Gastrocnemius medialis (tissue), 4 donors: Measurements from ENCODE around the gene LIN7C. TPM values are rescaled to one million over a fixed set of nuclear protein-coding genes. Genes with fewer than 3 reads are reported as not detected.

ENCODE experiments used
- ATAC-seq, 2 donors: fragments of 150-250 bp; one replicate each; pipeline ENCODE4 v1.9.1; 2016
- DNase-seq, 2 donors: peaks; one replicate each; pipeline ENCODE4 v3.0.0-alpha.2; 2019
- H3K27ac ChIP-seq, 4 donors: fragments of 200-600 bp; sonication (generic); 1 replicate in 1 of 4; 2 replicates in 3 of 4; pipeline ENCODE4 v1.5.1; 2016 to 2018; ENCODE audit warnings: mild to moderate bottlenecking in 2 of 4, moderate library complexity in 1 of 4
- H3K27me3 ChIP-seq, 3 donors: fragments of 200-600 bp; sonication (generic) in 2 of 3; 1 replicate in 1 of 3; 2 replicates in 2 of 3; pipeline versions ENCODE4 v1.5.1 to v1.6.0; 2016 to 2019; ENCODE audit warnings: mild to moderate bottlenecking in 1 of 3, moderate library complexity in 1 of 3
- H3K36me3 ChIP-seq, 2 donors: fragments of 200-600 bp; sonication (generic) in 1 of 2; one replicate each; pipeline ENCODE4 v1.5.1; 2017 to 2018
- H3K4me1 ChIP-seq, 2 donors: fragments of 200-600 bp; sonication (generic) in 1 of 2; one replicate each; pipeline ENCODE4 v1.5.1; 2016 to 2017; ENCODE audit warnings: mild to moderate bottlenecking in 2 of 2
- H3K4me3 ChIP-seq, 4 donors: fragments of 200-600 bp; sonication (generic) in 3 of 4; 1 replicate in 1 of 4; 2 replicates in 3 of 4; pipeline ENCODE4 v1.5.1; 2016 to 2019; ENCODE audit warnings: mild to moderate bottlenecking in 2 of 4
- H3K9me3 ChIP-seq, 3 donors: fragments of 200-600 bp; sonication (generic) in 2 of 3; 1 replicate in 1 of 3; 2 replicates in 2 of 3; pipeline ENCODE4 v1.5.1; 2016 to 2019
- POLR2A ChIP-seq, 2 donors: fragments of 450-650 bp; IDR thresholded peaks; one replicate each; pipeline ENCODE4 v1.6.1; 2017; ENCODE audit warnings: antibody characterized with exemption in 2 of 2, mild to moderate bottlenecking in 2 of 2, moderate library complexity in 2 of 2
- in situ Hi-C, 4 donors: fragments of 200-750 bp; cut with MboI; loops; one replicate each; pipeline versions ENCODE4 v1.15.0 to v1.8.0; 2017; ENCODE audit warnings: low sequenced_read_pairs in 4 of 4
- intact Hi-C: fragments of 100-400 bp; cut with DNase I; formaldehyde crosslinking; loops from one replicate; pipeline ENCODE4 v1.15.1; 2023; ENCODE audit warnings: low total_unique reads
- total RNA-seq, 4 donors: library from RNA; depleted of rRNA; stranded (reverse); fragments of >200 nt; gene quantifications; one replicate each; pipeline versions ENCODE4 v1.1.0 to v1.2.3, GENCODE V29; 2016
- TF ChIP-seq, protein P1 (sequence below), 5 experiments: fragments of 450-650 bp in 3 of 5; fragments of 200-600 bp in 2 of 5; sonication (generic) in 2 of 5; IDR thresholded peaks in 4 of 5; conservative IDR thresholded peaks in 1 of 5; 1 replicate in 4 of 5; 2 replicates in 1 of 5; pipeline ENCODE4 v1.5.1; 2016 to 2019; ENCODE audit warnings: antibody characterized with exemption in 5 of 5, mild to moderate bottlenecking in 3 of 5, moderate library complexity in 3 of 5

Gene LIN7C
- total RNA-seq, 4 donors from 2014 or later: 10.6 to 22.8 (median 13.8) TPM

GRCh38 chr11:27551127-27551526 lies 44.6 kb upstream of the LIN7C start:
- TF ChIP-seq, protein P1, sequence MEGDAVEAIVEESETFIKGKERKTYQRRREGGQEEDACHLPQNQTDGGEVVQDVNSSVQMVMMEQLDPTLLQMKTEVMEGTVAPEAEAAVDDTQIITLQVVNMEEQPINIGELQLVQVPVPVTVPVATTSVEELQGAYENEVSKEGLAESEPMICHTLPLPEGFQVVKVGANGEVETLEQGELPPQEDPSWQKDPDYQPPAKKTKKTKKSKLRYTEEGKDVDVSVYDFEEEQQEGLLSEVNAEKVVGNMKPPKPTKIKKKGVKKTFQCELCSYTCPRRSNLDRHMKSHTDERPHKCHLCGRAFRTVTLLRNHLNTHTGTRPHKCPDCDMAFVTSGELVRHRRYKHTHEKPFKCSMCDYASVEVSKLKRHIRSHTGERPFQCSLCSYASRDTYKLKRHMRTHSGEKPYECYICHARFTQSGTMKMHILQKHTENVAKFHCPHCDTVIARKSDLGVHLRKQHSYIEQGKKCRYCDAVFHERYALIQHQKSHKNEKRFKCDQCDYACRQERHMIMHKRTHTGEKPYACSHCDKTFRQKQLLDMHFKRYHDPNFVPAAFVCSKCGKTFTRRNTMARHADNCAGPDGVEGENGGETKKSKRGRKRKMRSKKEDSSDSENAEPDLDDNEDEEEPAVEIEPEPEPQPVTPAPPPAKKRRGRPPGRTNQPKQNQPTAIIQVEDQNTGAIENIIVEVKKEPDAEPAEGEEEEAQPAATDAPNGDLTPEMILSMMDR (IDR thresholded peaks at IDR 0.05 in 4 of 5, conservative IDR thresholded peaks at IDR 0.05 in 1 of 5): no peak
- no peaks in the 10 kb centered on the region for H3K36me3 ChIP-seq
- in situ Hi-C loops (no loop called here), intact Hi-C loops (no loop called here)
- H3K9me3 ChIP-seq: no peaks in the 10 kb centered on the region
- no peak for DNase-seq
- peaks cover 0 to 9% of the 10 kb centered on the region in 2 donors for H3K4me1 ChIP-seq
- H3K27ac ChIP-seq: no peak overlapping the region
- H3K27me3 ChIP-seq: no peaks in the 10 kb centered on the region
- no peak overlapping the region for H3K4me3 ChIP-seq
- ATAC-seq: no peak

GRCh38 chr11:27545946-27546345 lies 39.4 kb upstream of the LIN7C start:
- H3K27ac ChIP-seq: no peak overlapping the region
- H3K27me3 ChIP-seq: no peaks in the 10 kb centered on the region
- H3K4me3 ChIP-seq: no peak overlapping the region
- H3K9me3 ChIP-seq: no peaks in the 10 kb centered on the region
- DNase-seq (no peak), ATAC-seq (no peak)
- TF ChIP-seq, protein P1 (IDR thresholded peaks at IDR 0.05 in 4 of 5, conservative IDR thresholded peaks at IDR 0.05 in 1 of 5): no peak
- TF ChIP-seq POLR2A (IDR thresholded peaks at IDR 0.05): no peak
- intact Hi-C loops: no loop called here
- in situ Hi-C loops: no loop called here
- no peaks in the 10 kb centered on the region for H3K36me3 ChIP-seq
- no peaks in the 10 kb centered on the region for H3K4me1 ChIP-seq

- intact Hi-C loops (no loop called here), in situ Hi-C loops (no loop called here)
- ATAC-seq (no peak), DNase-seq (no peak)
- Histone ChIP-seq H3K27ac (no peak overlapping the region), H3K4me3 (no peak overlapping the region), H3K36me3 (no peaks in the 10 kb centered on the region), H3K9me3 (no peaks in the 10 kb centered on the region), H3K4me1 (no peaks in the 10 kb centered on the region), H3K27me3 (no peaks in the 10 kb centered on the region)
- TF ChIP-seq POLR2A (IDR thresholded peaks at IDR 0.05): no peak
- TF ChIP-seq, protein P1 (IDR thresholded peaks at IDR 0.05 in 4 of 5, conservative IDR thresholded peaks at IDR 0.05 in 1 of 5): no peak
These were observed 38.5 kb upstream of the LIN7C start for GRCh38 chr11:27545035-27545434.

DNA sequence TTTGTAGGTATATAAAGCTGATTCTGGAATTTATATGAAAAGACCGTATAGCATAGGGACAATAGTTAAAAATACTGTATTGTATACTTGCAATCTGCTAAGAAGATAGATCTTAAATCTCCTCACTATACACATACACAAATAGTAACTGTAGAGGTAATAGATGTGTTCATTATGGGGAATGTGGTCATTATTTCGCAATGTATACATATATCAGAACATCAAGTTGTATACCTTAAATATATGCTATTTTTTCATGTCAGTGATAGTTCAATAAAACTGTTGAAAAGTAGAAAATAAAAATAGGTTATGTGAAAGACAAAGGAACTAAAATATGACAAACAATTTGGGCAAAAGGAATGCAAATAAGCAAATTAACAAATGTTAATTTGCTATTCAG lies 35.2 kb upstream of the LIN7C start:
- in situ Hi-C loops: no loop called here
- Histone ChIP-seq H3K4me3 (no peak overlapping the region), H3K36me3 (no peaks in the 10 kb centered on the region), H3K27ac (no peak overlapping the region), H3K4me1 (no peaks in the 10 kb centered on the region), H3K9me3 (no peaks in the 10 kb centered on the region), H3K27me3 (no peaks in the 10 kb centered on the region)
- TF ChIP-seq, protein P1 (IDR thresholded peaks at IDR 0.05 in 4 of 5, conservative IDR thresholded peaks at IDR 0.05 in 1 of 5): no peak
- TF ChIP-seq POLR2A (IDR thresholded peaks at IDR 0.05): no peak
- ATAC-seq (no peak), DNase-seq (no peak)
- intact Hi-C loops: no loop called here

DNA sequence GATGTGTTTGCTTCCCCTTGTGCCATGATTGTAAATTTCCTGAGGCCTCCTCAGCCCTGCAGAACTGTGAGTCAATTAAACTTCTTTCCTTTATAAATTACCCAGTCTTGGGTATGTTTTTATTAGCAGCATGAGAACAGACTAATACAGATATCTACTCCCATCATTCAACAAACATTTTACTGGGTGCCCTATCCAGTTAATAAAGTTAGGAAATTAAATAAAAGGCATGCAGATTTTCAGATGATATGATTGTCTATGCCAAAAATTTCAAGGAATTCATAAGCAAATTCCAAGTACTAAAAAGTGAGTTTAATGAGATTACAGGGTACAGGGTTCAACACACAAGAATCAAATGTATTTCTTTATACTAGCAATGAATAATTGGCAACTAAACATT lies 33.5 kb upstream of the LIN7C start:
- Histone ChIP-seq H3K4me1 (no peaks in the 10 kb centered on the region), H3K27ac (no peak overlapping the region), H3K4me3 (no peak overlapping the region), H3K36me3 (no peaks in the 10 kb centered on the region), H3K9me3 (no peaks in the 10 kb centered on the region), H3K27me3 (no peaks in the 10 kb centered on the region)
- no peak for DNase-seq
- no peak for ATAC-seq
- intact Hi-C loops (no loop called here), in situ Hi-C loops (no loop called here)
- TF ChIP-seq POLR2A (IDR thresholded peaks at IDR 0.05): no peak
- TF ChIP-seq, protein P1 (IDR thresholded peaks at IDR 0.05 in 4 of 5, conservative IDR thresholded peaks at IDR 0.05 in 1 of 5): no peak
